NCI-H2171 treated with DMSO at 0.1 percent for 48 hours (cell line): ENCODE data around the gene NUP93.

Source experiments
- DNase-seq: peaks from one replicate; lab custom pipeline; 2025; lab: John Stamatoyannopoulos, UW

NUP93 gene

DNA sequence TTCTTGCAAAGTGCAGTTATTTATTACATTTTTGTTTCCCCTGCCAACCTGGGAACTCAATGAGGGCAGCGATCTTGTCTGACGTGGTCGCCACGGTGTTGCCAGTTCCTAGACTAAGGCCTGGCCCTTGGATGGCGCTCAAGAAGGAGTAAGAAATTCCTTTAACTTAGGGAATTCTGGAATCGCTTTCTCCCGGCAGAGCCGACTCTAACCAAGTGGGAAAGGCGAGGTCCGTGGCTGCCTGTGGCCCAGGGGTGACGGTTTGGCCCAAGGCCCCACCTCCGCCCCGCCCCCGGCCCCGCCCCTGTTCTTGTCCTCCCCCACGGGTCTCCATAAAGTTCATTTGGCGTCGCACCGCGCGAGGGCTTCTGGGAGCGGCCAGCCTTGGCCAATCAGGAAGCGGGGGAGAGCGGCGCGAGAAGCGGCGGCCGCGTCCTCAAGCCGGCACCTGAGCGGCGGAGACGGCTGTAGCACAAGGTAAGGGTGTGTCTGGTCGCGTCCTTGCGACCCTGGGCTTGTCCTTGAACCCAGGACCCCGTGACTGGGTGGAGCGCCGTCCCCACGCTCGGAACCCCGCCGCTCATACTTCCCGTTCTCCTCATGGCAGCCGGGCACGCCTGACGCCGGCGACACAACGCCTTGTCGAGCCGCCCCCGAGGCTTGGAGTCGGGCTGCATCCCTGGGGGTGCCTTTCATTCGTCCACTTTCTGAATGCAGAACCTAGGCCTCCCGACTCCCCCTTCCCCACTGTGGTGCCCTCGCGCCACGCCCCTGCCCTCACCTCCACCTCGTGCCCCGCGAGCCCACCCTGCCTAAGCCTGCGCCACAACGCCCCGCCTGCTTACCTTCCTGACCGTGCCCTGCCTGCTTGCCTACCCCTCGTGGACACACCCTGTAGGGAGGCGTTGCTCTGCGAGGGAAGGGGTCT is at the start of gene NUP93:
NUP93 (plus strand) TSS at position 395 of the 928 bp plus-strand sequence. CDS start 18,119 bp downstream, outside the sequence.
- DNase-seq, result peak; percentile 93

GRCh38 chr16:56681939-56682702 is 47.8 kb upstream of the NUP93 start, which contains the start of gene MT1X:
Gene MT1X (plus strand): TSS chr16:56682470. CDS start chr16:56682541, 71 bp downstream.
- peak; percentile 89 for DNase-seq

DNA sequence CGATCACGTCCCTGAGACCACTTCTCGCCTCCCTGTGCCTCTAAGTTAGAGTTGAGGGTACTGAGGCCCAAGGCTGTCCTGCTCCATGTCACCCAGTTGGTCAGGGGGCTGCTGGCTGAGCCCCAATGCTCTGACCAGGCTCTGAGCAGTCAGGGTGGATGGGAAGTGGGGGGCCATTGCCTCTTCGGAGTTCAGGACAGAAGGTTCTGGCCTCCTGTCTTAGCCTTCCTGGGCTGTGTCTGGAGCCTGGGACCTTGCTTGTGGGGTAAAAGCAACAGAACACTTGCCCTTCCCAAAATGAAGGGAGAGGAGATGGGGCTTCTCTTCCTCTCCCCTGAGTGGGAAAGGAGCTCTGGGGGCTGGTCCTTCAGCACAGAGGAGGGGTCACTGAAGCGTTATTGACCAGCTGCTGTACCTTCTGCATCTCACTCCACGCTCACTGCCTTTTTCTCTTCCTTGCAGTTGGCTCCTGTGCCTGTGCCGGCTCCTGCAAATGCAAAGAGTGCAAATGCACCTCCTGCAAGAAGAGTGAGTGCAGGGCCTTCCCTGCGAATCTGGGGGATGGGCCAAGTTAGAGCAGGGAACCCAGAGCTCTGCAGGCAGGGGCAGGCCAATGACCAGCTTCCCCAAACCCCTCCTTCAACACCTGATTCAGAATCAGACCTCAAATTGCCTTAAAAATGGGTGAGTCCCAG is 47.1 kb upstream of the NUP93 start:
- no peak for DNase-seq

GRCh38 chr16:56683424-56684172 is 46.3 kb upstream of the NUP93 start:
- peak; percentile 19 for DNase-seq

DNA sequence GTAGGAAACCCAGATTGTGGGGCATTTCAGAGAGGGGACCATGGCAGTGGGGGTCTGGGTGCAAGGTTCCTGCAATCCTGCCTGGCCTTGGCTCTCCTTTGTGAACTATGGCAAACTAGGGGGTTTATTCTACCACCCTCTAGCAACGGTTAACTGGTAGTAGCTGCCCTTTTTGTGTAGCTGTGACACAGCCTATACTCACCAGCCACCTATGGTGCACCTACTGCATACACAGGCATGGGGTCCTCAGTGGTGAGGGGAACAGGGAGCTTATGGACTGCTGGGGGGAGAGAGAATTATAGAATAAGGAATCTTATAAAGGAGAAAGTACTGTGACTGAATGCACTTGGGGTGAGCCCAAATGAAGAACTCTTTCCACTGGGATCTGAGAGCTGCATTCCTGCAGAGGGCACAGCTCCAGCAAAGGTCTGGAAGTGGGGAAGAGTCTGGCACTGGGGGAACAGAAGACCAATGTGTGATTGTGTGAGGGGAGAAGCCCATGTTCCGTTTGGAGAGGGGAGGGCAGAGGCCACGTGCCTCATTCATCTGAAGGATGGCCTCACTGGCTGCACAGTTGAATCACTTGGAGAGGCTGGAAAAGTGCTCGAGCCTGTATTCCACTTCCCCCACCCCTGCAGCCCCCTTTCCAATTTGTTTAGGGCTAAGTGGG is 45.5 kb upstream of the NUP93 start:
- DNase-seq, result no peak

GRCh38 chr16:56684926-56685590 is 44.9 kb upstream of the NUP93 start:
- no peak for DNase-seq

GRCh38 chr16:56686758-56687157 is 43.2 kb upstream of the NUP93 start:
- no peak for DNase-seq

DNA sequence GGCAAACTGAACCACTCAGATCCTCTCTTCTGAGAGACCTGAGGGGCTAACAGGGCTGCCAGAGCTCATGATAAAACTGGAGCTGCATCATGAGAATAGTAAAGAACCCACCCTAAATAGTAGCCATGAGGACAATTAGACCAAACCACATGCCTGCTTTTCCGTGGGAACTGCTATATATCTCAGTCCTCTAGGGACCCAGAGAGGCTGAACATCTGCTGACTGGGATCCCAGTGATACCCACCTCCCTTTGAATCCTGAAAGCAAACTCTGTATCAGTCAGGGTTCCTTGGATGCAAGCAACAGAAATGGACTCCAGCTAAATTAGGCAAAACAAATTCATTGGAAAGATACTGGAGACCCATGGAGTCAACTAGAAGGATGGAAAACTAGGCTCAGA is 41.2 kb upstream of the NUP93 start:
- DNase-seq, result peak; percentile 38

GRCh38 chr16:56689171-56689570 is 40.8 kb upstream of the NUP93 start:
- DNase-seq, result no peak

DNA sequence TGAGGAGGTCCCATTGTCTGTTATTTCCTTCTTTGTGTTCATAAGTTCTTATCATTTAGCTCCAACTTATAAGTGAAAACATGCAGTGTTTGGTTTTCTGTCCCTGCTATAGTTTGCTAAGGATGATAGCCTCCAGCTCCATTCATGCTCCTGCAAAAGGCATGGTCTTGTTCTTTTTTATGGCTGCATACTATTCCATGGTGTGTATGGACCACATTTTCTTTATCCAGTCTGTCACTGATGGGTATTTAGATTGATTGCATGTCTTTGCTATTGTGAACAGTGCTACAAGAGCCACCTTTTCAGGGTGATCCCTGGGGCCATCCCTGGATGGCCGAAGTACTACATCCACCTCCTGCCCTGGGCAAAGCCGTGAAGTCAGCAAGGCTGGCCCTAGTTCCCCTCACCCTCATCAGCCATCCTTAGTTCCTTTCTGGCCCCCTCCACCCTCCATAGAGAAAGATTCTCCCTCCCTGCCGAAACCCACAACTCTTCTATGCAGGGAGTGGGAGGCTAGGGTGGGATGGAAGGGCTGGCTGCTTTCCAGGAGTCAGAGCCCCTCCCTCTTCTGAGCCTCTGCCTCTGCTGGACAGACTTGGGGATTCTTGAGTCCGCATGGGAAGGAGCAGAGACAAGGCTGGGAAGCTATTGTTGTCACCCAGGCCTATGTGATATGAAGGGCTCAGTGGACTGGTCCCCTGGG is 39.4 kb upstream of the NUP93 start:
- DNase-seq, result no peak

DNA sequence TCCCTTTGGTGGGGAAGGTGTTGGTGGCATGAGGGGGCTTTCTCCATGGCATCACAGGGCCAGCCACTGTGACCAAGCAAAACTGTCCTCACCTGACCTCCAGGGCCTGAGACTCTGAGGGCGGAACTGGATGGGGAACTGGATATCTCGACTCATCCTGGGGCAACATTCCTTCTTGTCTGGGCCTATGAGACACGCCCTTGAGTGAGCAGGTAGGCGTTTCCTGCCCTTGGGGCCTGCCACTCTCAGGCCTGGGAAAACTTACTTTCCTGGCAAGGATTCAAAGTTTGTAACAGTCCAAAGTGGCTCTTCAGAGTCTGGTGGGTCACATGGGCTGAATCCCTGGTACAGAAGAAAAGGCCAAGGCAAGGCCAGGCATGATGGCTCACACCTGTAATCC is 38.0 kb upstream of the NUP93 start:
- no peak for DNase-seq

DNA sequence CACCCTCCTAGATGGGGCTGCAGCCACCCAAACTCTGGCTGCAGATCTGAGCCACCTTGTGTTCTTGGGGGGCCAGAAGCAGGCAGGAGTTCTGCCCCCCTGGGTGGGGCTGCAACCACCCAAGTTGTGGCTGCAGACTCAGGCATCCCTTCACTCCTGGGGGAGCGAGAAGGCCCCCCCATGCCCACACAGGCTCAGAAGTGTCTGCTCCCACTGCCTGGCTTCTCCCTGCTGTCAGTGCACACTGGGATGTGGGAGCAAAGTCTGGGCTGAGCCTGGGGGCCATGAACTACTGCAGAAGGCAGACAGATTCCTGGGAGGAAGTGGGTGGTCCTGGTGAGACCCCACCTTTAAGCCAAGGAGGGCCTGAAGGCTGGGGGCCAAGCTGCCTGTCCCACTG is 34.7 kb upstream of the NUP93 start:
- DNase-seq, result no peak

DNA sequence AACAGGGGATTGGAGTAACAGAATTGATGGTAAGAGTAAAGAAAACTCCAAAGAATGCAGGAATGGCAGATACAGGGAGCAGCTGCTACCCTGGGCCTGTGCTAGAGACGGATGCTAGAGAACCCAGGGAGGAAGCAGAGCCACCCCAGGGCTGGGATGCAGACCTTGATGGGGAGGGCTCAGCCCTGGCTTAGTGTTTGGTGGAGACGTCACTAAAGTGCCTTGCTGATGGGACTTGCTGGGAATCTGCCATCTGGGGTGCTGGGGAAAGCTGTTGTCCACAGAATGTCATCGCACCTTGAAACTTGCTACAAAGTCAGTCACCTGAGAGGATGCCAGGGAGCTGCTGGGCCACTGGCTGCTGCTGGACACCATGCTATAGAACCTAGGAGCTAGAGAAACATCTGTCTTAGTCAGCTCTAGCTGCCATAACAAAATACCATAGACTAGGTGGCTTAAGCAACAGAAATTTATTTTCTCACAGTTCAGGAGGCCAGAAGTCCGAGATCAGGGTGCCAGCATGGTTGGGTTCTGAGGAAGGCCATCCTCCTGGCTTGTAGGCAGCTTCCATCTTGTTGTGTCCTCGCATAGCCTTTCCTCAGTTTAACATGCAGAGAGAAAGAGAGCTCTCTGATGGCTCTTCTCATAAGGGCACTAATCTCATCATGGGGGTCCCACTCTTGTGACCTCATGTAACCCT is 32.3 kb upstream of the NUP93 start:
- DNase-seq, result no peak

DNA sequence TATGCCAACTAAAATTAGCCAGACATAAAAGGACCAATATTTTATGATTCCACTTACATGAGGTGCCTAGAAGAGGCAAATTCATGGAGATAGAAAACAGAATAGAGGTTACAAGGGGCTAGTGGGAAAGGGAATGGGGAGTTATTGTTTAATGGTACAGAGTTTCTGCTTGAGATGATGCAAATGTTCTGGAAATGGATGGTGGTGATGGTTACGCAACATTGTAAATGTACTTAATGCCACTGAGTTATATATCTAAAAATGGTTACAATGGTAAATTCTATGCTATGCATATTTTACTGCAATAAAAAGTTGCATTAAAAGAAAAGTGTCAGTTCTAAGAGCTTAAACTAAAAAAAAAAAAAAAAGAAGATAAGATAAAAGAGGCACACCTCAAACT is 29.7 kb upstream of the NUP93 start:
- no peak for DNase-seq

DNA sequence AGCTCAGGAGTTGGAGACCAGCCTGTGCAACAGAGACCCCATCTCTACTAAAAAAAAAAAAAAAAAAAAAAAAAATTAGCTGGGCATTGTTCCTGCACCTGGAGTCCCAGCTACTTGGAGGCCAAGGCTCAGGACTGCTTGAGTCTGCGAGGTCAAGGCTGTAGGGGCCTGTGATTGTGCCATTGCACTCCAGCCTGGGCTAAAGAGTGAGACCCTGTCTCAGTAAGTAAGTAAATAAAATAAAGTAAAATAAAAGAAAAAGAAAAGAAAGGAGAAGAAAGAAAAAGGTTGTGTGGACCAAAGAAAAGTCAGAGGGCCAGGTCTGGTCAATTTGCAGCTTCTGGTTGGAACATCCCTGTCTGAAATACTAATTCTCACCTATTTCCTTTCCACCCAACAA is 29.3 kb upstream of the NUP93 start:
- no peak for DNase-seq

DNA sequence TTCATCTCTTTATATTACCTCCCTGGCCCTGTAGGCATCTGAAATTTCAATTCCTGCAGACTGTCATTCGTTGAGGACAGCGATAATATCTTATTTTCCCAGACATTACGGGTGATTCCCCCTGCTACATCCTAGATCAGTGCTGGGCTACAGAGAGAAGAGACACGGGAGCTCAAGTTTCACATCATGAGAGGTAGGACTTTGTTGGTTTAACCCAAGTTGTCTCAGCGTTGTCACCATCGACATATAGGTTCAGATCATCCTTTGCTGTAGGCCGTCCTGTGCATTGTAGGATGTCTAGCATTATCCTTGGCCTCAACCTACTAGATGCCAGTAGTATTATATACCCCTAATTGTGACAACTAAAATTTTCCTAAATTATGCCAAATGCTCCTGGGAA is 28.4 kb upstream of the NUP93 start:
- no peak for DNase-seq

DNA sequence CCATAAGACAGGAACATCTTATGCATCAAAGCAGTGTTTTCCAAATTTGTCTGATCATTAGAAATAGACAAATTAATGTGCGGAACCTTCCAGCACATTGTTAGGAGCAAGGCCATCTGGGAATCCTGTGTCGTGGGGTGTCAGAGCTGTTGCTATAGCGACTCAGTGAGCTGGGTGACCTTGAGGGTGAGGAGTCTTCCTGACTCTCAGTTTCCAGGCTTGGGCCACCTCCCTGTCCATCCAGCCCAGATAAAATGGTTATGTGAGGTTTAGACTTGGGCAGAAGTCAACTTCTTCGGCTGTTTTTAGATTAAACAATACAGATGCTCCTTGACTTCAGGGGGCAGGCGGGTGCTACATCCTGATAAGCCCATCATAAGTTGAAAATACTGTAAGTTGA is 27.1 kb upstream of the NUP93 start:
- no peak for DNase-seq

GRCh38 chr16:56708525-56709442 is 21.1 kb upstream of the NUP93 start:
- DNase-seq, result peak; percentile 36
